PC-3 (cell line): ENCODE results near the gene BDH1.

ENCODE experiments used
- EZH2 ChIP-seq: fragments of 300-600 bp; sonication (generic); IDR thresholded peaks from one replicate; pipeline ENCODE4 v1.6.1; 2017; ENCODE audit warnings: antibody characterized with exemption, mild to moderate bottlenecking, low read length; ENCODE audit not compliant: unreplicated experiment
- TF ChIP-seq, protein P1 (sequence below): fragments of 300-600 bp; sonication (generic); conservative IDR thresholded peaks from 2 replicates; pipeline ENCODE4 v1.5.1; 2017; ENCODE audit warnings: antibody characterized with exemption, low read depth, mild to moderate bottlenecking, low read length

DNA sequence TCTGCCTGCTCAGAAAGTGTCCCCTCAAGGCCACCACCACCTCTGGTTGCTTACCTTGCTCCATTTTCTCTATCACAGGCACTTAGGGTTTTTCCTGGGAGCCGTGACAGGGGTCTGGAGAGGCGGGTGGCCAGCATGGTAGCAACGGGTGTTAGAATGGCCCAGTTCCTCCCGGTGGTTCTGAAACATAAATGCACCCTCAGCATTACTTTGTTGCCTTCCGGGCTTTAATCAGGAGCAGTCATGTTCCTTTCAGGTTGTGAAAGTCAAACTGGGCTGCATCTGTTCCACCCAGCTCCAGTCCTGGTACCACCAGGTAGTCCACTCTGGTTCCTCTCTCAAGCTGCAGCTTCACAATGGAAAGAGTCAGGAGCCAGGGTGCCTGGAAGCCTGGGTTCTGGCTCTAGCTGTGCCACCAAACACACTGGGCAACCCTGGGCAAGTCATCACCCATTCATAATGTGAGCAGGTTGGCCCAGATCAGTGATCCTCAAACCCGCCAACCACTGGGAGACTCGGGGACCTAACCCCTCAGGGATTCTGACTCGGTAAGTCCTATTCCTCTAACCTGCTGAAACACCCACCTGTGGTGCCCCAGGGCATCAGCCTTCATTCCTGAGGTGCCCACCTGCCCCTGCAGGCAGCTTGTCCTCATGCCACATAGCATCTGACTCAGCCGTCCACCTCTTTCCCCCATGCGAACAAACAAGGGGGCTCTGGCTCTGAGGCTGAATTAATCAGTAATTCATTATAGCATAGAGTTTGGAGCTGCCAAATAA lies 9.3 kb downstream of the BDH1 start:
- TF ChIP-seq, protein P1, sequence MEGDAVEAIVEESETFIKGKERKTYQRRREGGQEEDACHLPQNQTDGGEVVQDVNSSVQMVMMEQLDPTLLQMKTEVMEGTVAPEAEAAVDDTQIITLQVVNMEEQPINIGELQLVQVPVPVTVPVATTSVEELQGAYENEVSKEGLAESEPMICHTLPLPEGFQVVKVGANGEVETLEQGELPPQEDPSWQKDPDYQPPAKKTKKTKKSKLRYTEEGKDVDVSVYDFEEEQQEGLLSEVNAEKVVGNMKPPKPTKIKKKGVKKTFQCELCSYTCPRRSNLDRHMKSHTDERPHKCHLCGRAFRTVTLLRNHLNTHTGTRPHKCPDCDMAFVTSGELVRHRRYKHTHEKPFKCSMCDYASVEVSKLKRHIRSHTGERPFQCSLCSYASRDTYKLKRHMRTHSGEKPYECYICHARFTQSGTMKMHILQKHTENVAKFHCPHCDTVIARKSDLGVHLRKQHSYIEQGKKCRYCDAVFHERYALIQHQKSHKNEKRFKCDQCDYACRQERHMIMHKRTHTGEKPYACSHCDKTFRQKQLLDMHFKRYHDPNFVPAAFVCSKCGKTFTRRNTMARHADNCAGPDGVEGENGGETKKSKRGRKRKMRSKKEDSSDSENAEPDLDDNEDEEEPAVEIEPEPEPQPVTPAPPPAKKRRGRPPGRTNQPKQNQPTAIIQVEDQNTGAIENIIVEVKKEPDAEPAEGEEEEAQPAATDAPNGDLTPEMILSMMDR, result no peak
- TF ChIP-seq EZH2, result no peak
